Suprapubic skin (tissue), 4 donors: Measurements from ENCODE around the gene LRFN4. TPM values are rescaled to one million over a fixed set of nuclear protein-coding genes. Genes with fewer than 3 reads are reported as not detected.

Experiments
- DNase-seq, 2 donors: peaks; one replicate each; pipeline ENCODE4 v3.0.0-alpha.2; 2019; ENCODE audit warnings: low spot score in 2 of 2
- H3K27ac ChIP-seq: fragments of 200-600 bp; sonication (generic); one replicate; pipeline ENCODE4 v1.5.1; 2019
- H3K27me3 ChIP-seq: fragments of 200-600 bp; sonication (generic); one replicate; pipeline ENCODE4 v1.5.1; 2019
- H3K36me3 ChIP-seq: fragments of 200-600 bp; sonication (generic); one replicate; pipeline ENCODE4 v1.5.1; 2019
- H3K4me1 ChIP-seq: fragments of 200-600 bp; sonication (generic); one replicate; pipeline ENCODE4 v1.5.1; 2019
- H3K4me3 ChIP-seq: fragments of 200-600 bp; sonication (generic); one replicate; pipeline ENCODE4 v1.5.1; 2019; ENCODE audit warnings: mild to moderate bottlenecking
- H3K9me3 ChIP-seq: fragments of 200-600 bp; sonication (generic); one replicate; pipeline ENCODE4 v1.5.1; 2019
- EP300 ChIP-seq: sonication (generic); formaldehyde crosslinking; IDR thresholded peaks from one replicate; pipeline ENCODE4 v1.6.1; 2017; ENCODE audit warnings: antibody characterized with exemption
- POLR2A ChIP-seq, 2 donors: fragments of 450-650 bp; IDR thresholded peaks; one replicate each; pipeline ENCODE4 v1.6.1; 2017; ENCODE audit warnings: antibody characterized with exemption in 2 of 2, mild to moderate bottlenecking in 2 of 2, moderate library complexity in 2 of 2
- POLR2AphosphoS5 ChIP-seq, 3 donors: sonication (generic); formaldehyde crosslinking; IDR thresholded peaks; one replicate each; pipeline ENCODE4 v1.6.1; 2017; ENCODE audit warnings: antibody characterized with exemption in 3 of 3
- WGBS: methylation state at CpG from one replicate; pipeline ENCODE4 v1.1.5; 2018; 5-methylcytosine and 5-hydroxymethylcytosine counted together
- total RNA-seq, 4 donors: library from RNA; depleted of rRNA; stranded (reverse); fragments of >200 nt; gene quantifications; one replicate each; pipeline ENCODE4 v1.1.0, GENCODE V29; 2016
- TF ChIP-seq, protein P1 (sequence below), 2 donors: fragments of 200-600 bp in 1 of 2; fragments of 450-650 bp in 1 of 2; sonication (generic) in 1 of 2; IDR thresholded peaks; one replicate each; pipeline ENCODE4 v1.5.1; 2016 to 2019; ENCODE audit warnings: antibody characterized with exemption in 2 of 2, mild to moderate bottlenecking in 1 of 2, moderate library complexity in 1 of 2

The LRFN4 gene
- total RNA-seq, 4 donors from 2014 or later, result 6.0 to 8.5 (median 8.3) TPM

DNA sequence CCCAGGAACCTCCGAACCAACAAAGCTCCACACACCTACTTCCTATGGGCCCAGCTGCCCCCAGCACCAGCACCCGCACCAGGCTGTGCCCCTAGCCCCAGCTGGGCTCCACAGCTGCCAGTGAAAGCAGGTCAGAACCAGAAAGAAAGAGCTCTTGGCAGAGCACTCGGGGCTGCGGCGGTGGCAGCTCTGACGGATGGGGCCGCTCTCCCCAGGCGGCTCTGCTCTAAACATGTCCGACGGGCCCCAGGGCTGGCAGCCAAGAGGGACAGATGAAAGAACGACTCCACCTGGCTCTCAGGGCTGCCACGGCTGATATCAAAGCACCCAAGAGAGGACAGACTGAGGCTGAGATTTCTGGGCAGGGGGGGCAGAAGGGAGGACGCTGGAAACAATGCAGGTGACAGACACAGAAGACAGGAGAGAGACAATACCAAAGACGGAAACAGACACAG, 25.7 kb downstream of the LRFN4 start:
- DNase-seq, result no peak
- WGBS, result 58% methylated on average over 13 of the region's 14 CpGs
- Histone ChIP-seq H3K4me3 (peak overlapping the region; percentile 24), H3K36me3 (no peaks in the 10 kb centered on the region), H3K9me3 (no peaks in the 10 kb centered on the region), H3K27me3 (no peaks in the 10 kb centered on the region), H3K27ac (peak overlapping the region; percentile 41), H3K4me1 (peaks cover 52% of the 10 kb centered on the region)
- no peak for TF ChIP-seq POLR2AphosphoS5 (IDR thresholded peaks at IDR 0.05)
- TF ChIP-seq EP300, result no peak
- TF ChIP-seq, protein P1, sequence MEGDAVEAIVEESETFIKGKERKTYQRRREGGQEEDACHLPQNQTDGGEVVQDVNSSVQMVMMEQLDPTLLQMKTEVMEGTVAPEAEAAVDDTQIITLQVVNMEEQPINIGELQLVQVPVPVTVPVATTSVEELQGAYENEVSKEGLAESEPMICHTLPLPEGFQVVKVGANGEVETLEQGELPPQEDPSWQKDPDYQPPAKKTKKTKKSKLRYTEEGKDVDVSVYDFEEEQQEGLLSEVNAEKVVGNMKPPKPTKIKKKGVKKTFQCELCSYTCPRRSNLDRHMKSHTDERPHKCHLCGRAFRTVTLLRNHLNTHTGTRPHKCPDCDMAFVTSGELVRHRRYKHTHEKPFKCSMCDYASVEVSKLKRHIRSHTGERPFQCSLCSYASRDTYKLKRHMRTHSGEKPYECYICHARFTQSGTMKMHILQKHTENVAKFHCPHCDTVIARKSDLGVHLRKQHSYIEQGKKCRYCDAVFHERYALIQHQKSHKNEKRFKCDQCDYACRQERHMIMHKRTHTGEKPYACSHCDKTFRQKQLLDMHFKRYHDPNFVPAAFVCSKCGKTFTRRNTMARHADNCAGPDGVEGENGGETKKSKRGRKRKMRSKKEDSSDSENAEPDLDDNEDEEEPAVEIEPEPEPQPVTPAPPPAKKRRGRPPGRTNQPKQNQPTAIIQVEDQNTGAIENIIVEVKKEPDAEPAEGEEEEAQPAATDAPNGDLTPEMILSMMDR (IDR thresholded peaks at IDR 0.05), result no peak
- no peak for TF ChIP-seq POLR2A (IDR thresholded peaks at IDR 0.05)

GRCh38 chr11:66883016-66883965, 26.4 kb downstream of the LRFN4 start:
- no peaks in the 10 kb centered on the region for H3K27me3 ChIP-seq
- DNase-seq, result no peak
- H3K4me3 ChIP-seq, result peak overlapping the region; percentile 24
- H3K36me3 ChIP-seq, result no peaks in the 10 kb centered on the region
- H3K27ac ChIP-seq, result peak overlapping the region; percentile 41
- WGBS, result 42% methylated on average over 28 of the region's 29 CpGs
- H3K4me1 ChIP-seq, result peaks cover 47% of the 10 kb centered on the region
- no peak for TF ChIP-seq EP300
- TF ChIP-seq, protein P1 (IDR thresholded peaks at IDR 0.05), result peak; percentile 32 to 71
- no peaks in the 10 kb centered on the region for H3K9me3 ChIP-seq

GRCh38 chr11:66884443-66884842, 27.6 kb downstream of the LRFN4 start:
- no peak overlapping the region for H3K27ac ChIP-seq
- H3K4me3 ChIP-seq, result no peak overlapping the region
- DNase-seq, result no peak
- no peaks in the 10 kb centered on the region for H3K36me3 ChIP-seq
- peaks cover 36% of the 10 kb centered on the region for H3K4me1 ChIP-seq
- TF ChIP-seq EP300 (no peak), POLR2AphosphoS5 (IDR thresholded peaks at IDR 0.05) (no peak), POLR2A (IDR thresholded peaks at IDR 0.05) (no peak)
- TF ChIP-seq, protein P1 (IDR thresholded peaks at IDR 0.05), result no peak
- no peaks in the 10 kb centered on the region for H3K27me3 ChIP-seq
- 98% methylated on average over 4 of the region's 4 CpGs for WGBS
- no peaks in the 10 kb centered on the region for H3K9me3 ChIP-seq

GRCh38 chr11:66885469-66885868, 28.6 kb downstream of the LRFN4 start:
- TF ChIP-seq, protein P1 (IDR thresholded peaks at IDR 0.05), result no peak
- TF ChIP-seq POLR2A (IDR thresholded peaks at IDR 0.05) (no peak), EP300 (no peak), POLR2AphosphoS5 (IDR thresholded peaks at IDR 0.05) (no peak)
- Histone ChIP-seq H3K27ac (no peak overlapping the region), H3K4me1 (peaks cover 30% of the 10 kb centered on the region), H3K4me3 (no peak overlapping the region), H3K9me3 (no peaks in the 10 kb centered on the region), H3K36me3 (no peaks in the 10 kb centered on the region), H3K27me3 (no peaks in the 10 kb centered on the region)
- no peak for DNase-seq
- 65% methylated on average over 4 of the region's 4 CpGs for WGBS

- 75% methylated on average over 11 of the region's 11 CpGs for WGBS
- Histone ChIP-seq H3K36me3 (no peaks in the 10 kb centered on the region), H3K27me3 (no peaks in the 10 kb centered on the region), H3K4me3 (no peak overlapping the region), H3K9me3 (no peaks in the 10 kb centered on the region), H3K27ac (no peak overlapping the region), H3K4me1 (peaks cover 24% of the 10 kb centered on the region)
- DNase-seq, result no peak
- TF ChIP-seq EP300 (no peak), POLR2A (IDR thresholded peaks at IDR 0.05) (no peak), POLR2AphosphoS5 (IDR thresholded peaks at IDR 0.05) (no peak)
- TF ChIP-seq, protein P1 (IDR thresholded peaks at IDR 0.05), result no peak
Measured at GRCh38 chr11:66885950-66886440, 29.1 kb downstream of the LRFN4 start.
